ENCODE data around the gene PPT2. TPM values are rescaled to one million over a fixed set of nuclear protein-coding genes. Genes with fewer than 3 reads are reported as not detected.

PPT2 gene
- total and polyA plus RNA-seq, 2 of the 13 experiments (the other 11 are each of a cell fraction or from before 2014, with no cell fraction given), result 39.2 to 61.8 TPM

DNA sequence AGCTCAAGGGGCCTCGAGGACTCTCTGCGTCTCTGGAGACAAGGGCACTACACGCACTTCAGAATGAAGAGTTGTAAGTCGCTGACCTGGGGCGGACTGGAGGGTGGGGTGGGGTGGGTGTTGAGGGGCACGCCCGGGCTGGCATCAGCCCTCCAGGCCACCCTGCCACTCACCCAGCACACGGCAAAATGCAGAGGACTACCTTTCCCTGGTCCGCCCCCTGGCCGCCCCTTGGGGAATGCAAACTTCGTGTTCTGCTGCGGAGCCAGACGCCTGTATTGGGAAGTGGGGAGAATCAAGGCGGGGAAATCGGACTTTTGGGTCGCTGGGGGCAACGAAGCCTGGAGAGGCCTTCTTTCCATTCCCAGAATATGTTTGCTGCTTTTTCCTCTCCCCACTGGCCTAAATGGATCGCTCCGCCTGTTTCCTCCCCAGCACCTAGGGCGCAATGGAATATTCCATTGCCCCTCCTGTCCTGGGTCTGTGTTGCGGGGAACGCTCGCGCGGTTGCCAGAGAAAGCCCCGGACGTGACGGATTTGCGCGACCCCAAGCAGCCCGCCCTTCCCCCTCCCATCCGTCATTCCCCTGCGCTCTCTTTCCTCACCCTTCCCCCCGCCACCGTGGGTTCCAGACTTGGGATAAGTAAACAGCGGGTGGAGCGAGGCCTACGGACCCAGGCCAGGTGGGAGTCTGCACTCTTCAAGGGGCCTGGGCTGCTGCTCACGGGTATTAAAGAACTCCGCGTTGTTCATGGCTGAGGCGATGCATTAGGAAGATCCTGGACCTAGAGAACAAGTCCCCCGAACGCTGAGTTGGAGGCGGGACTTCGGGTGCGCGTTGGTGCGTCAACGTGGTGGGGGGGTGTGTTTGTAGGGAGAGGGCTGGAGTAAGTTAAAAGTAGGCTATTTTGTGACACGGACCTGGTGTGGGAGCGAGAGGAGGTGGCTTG is at the start of gene PPT2 (continued):
- TF ChIP-seq, protein P1, sequence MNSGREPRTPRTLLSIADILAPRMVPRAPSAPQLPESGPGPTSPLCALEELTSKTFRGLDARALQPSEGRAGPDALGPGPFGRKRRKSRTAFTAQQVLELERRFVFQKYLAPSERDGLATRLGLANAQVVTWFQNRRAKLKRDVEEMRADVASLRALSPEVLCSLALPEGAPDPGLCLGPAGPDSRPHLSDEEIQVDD (CRISPR knock-in tag; IDR thresholded peaks at IDR 0.05; ENCODE audit: borderline replicate concordance), result no peak
- TF ChIP-seq, protein P2, sequence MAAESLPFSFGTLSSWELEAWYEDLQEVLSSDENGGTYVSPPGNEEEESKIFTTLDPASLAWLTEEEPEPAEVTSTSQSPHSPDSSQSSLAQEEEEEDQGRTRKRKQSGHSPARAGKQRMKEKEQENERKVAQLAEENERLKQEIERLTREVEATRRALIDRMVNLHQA (CRISPR knock-in tag; IDR thresholded peaks at IDR 0.05), result no peak
- TF ChIP-seq, protein P3, sequence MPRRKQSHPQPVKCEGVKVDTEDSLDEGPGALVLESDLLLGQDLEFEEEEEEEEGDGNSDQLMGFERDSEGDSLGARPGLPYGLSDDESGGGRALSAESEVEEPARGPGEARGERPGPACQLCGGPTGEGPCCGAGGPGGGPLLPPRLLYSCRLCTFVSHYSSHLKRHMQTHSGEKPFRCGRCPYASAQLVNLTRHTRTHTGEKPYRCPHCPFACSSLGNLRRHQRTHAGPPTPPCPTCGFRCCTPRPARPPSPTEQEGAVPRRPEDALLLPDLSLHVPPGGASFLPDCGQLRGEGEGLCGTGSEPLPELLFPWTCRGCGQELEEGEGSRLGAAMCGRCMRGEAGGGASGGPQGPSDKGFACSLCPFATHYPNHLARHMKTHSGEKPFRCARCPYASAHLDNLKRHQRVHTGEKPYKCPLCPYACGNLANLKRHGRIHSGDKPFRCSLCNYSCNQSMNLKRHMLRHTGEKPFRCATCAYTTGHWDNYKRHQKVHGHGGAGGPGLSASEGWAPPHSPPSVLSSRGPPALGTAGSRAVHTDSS (CRISPR knock-in tag; conservative IDR thresholded peaks at IDR 0.05), result no peak
- TF ChIP-seq, protein P4, sequence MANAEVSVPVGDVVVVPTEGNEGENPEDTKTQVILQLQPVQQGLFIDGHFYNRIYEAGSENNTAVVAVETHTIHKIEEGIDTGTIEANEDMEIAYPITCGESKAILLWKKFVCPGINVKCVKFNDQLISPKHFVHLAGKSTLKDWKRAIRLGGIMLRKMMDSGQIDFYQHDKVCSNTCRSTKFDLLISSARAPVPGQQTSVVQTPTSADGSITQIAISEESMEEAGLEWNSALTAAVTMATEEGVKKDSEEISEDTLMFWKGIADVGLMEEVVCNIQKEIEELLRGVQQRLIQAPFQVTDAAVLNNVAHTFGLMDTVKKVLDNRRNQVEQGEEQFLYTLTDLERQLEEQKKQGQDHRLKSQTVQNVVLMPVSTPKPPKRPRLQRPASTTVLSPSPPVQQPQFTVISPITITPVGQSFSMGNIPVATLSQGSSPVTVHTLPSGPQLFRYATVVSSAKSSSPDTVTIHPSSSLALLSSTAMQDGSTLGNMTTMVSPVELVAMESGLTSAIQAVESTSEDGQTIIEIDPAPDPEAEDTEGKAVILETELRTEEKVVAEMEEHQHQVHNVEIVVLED (CRISPR knock-in tag; IDR thresholded peaks at IDR 0.05; ENCODE audit: borderline replicate concordance), result peak; percentile 89
- TF ChIP-seq, protein P5, sequence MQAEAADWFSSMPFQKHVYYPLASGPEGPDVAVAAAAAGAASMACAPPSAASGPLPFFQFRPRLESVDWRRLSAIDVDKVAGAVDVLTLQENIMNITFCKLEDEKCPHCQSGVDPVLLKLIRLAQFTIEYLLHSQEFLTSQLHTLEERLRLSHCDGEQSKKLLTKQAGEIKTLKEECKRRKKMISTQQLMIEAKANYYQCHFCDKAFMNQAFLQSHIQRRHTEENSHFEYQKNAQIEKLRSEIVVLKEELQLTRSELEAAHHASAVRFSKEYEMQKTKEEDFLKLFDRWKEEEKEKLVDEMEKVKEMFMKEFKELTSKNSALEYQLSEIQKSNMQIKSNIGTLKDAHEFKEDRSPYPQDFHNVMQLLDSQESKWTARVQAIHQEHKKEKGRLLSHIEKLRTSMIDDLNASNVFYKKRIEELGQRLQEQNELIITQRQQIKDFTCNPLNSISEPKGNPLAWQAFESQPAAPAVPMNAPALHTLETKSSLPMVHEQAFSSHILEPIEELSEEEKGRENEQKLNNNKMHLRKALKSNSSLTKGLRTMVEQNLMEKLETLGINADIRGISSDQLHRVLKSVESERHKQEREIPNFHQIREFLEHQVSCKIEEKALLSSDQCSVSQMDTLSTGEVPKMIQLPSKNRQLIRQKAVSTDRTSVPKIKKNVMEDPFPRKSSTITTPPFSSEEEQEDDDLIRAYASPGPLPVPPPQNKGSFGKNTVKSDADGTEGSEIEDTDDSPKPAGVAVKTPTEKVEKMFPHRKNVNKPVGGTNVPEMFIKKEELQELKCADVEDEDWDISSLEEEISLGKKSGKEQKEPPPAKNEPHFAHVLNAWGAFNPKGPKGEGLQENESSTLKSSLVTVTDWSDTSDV (CRISPR knock-in tag; IDR thresholded peaks at IDR 0.05), result no peak
- TF ChIP-seq, protein P6, sequence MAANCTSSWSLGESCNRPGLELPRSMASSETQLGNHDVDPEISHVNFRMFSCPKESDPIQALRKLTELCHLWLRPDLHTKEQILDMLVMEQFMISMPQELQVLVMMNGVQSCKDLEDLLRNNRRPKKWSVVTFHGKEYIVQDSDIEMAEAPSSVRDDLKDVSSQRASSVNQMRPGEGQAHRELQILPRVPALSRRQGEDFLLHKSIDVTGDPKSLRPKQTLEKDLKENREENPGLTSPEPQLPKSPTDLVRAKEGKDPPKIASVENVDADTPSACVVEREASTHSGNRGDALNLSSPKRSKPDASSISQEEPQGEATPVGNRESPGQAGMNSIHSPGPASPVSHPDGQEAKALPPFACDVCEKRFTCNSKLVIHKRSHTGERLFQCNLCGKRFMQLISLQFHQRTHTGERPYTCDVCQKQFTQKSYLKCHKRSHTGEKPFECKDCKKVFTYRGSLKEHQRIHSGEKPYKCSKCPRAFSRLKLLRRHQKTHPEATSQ (CRISPR knock-in tag; IDR thresholded peaks at IDR 0.05; ENCODE audit: borderline replicate concordance), result peak; percentile 31; the same call in 1 of the 2 replicates
- TF ChIP-seq SMARCE1 (IDR thresholded peaks at IDR 0.05; ENCODE audit: borderline replicate concordance) (no peak), ZBTB38 (CRISPR knock-in tag; IDR thresholded peaks at IDR 0.05) (no peak; the same call in 1 of the 2 replicates), TAF15 (IDR thresholded peaks at IDR 0.05; ENCODE audit: low read depth, low read length, poor library complexity, severe bottlenecking) (peak; percentile 40), ASH2L (IDR thresholded peaks at IDR 0.05; ENCODE audit: insufficient read length, low read depth, low read length) (peak; percentile 83), ZNF180 (CRISPR knock-in tag; IDR thresholded peaks at IDR 0.05; ENCODE audit: borderline replicate concordance, low read depth) (no peak; the same call in 1 of the 2 replicates), ZNF891 (CRISPR knock-in tag; IDR thresholded peaks at IDR 0.05) (peak; percentile 7; the same call in 1 of the 2 replicates), ZFP41 (CRISPR knock-in tag; IDR thresholded peaks at IDR 0.05; ENCODE audit: borderline replicate concordance) (no peak), ZNF563 (CRISPR knock-in tag; IDR thresholded peaks at IDR 0.05) (no peak), RBAK (CRISPR knock-in tag; IDR thresholded peaks at IDR 0.05) (no peak), HNRNPK (IDR thresholded peaks at IDR 0.05; ENCODE audit: low read depth, low read length, poor library complexity, severe bottlenecking) (no peak), YEATS4 (CRISPR knock-in tag; IDR thresholded peaks at IDR 0.05; ENCODE audit: borderline replicate concordance) (peak; percentile 84), MBD4 (IDR thresholded peaks at IDR 0.05; ENCODE audit: borderline replicate concordance, low read length) (no peak), GTF3A (CRISPR knock-in tag; conservative IDR thresholded peaks at IDR 0.05) (no peak)
